Erythroblast (primary cell): ENCODE results near the gene TP63.

Source experiments
- GATA1 ChIP-seq: IDR thresholded peaks from 2 replicates; pipeline ENCODE4 v1.6.1; 2011; ENCODE audit warnings: low read depth, mild to moderate bottlenecking, control low read depth, low read length, moderate library complexity
- POLR2A ChIP-seq: IDR thresholded peaks from 2 replicates; pipeline ENCODE4 v1.6.1; 2011; ENCODE audit warnings: mild to moderate bottlenecking, low read length

DNA sequence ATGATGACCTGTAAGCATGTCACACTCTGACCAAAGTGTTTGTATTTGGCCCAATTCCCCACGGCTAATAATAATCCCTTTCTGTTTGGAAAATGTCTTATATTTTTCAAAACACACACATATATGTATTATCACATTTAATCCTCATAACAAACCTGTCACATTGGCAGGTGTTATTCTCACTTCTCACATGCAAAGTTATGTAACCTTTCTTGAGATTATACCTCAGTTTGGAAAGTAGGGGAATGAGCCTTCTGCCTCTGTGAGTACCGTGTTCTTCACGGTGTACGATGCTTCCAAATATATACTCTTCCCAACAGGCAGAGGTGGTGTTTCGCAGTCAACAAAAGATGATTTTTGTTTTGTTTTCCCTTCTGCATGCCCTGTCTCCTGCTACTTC, 205.6 kb downstream of the TP63 start:
- TF ChIP-seq POLR2A (no peak), GATA1 (no peak)
